Liver (tissue), 9 donors: ENCODE measurements around the gene INSYN1. TPM values are rescaled to one million over a fixed set of nuclear protein-coding genes. Genes with fewer than 3 reads are reported as not detected.

Experiments used
- DNase-seq: peaks from one replicate; pipeline ENCODE4 v3.0.0-alpha.2; 2017; ENCODE audit warnings: low spot score
- H3K27ac ChIP-seq, 2 donors: one replicate each; pipeline ENCODE4 v1.7.0; 2013; ENCODE audit warnings: inconsistent platforms in 2 of 2, low read length in 2 of 2, control low read depth in 1 of 2, low read depth in 1 of 2, mild to moderate bottlenecking in 1 of 2
- H3K27me3 ChIP-seq, 4 donors: one replicate each; pipeline versions ENCODE4 v1.6.1 to v1.7.0; 2013; ENCODE audit warnings: low read length in 3 of 4, inconsistent platforms in 1 of 4, mild to moderate bottlenecking in 1 of 4, moderate library complexity in 1 of 4; ENCODE audit not compliant: control insufficient read depth in 4 of 4, insufficient read depth in 4 of 4
- H3K36me3 ChIP-seq, 4 donors: one replicate each; pipeline versions ENCODE4 v1.6.1 to v1.7.0; 2013; ENCODE audit warnings: low read length in 3 of 4, mild to moderate bottlenecking in 3 of 4, low read depth in 1 of 4, moderate library complexity in 1 of 4; ENCODE audit not compliant: control insufficient read depth in 4 of 4, insufficient read depth in 3 of 4
- H3K4me1 ChIP-seq, 4 donors: one replicate each; pipeline versions ENCODE4 v1.6.1 to v1.7.0; 2013; ENCODE audit warnings: low read length in 3 of 4, mild to moderate bottlenecking in 3 of 4, moderate library complexity in 1 of 4; ENCODE audit not compliant: control insufficient read depth in 4 of 4, insufficient read depth in 4 of 4
- H3K4me3 ChIP-seq, 3 donors: one replicate each; pipeline versions ENCODE4 v1.6.1 to v1.7.0; 2013; ENCODE audit warnings: low read length in 3 of 3, control low read depth in 1 of 3, low read depth in 1 of 3, mild to moderate bottlenecking in 1 of 3
- H3K9ac ChIP-seq, 2 donors: one replicate each; pipeline ENCODE4 v1.7.0; 2013; ENCODE audit warnings: low read length in 2 of 2, mild to moderate bottlenecking in 2 of 2, moderate library complexity in 2 of 2, control low read depth in 1 of 2, low read depth in 1 of 2
- H3K9me3 ChIP-seq, 4 donors: one replicate each; pipeline versions ENCODE4 v1.6.1 to v1.7.0; 2013; ENCODE audit warnings: low read length in 3 of 4; ENCODE audit not compliant: control insufficient read depth in 4 of 4
- EGR1 ChIP-seq, 2 donors: IDR thresholded peaks; 2 replicates each; pipeline ENCODE4 v1.6.1; 2016 to 2018; ENCODE audit warnings: antibody characterized with exemption in 2 of 2, low read depth in 2 of 2
- FOXA1 ChIP-seq: IDR thresholded peaks from 2 replicates; pipeline ENCODE4 v1.6.1; 2016; ENCODE audit warnings: antibody characterized with exemption
- FOXA2 ChIP-seq: IDR thresholded peaks from 2 replicates; pipeline ENCODE4 v1.6.1; 2016; ENCODE audit warnings: antibody characterized with exemption
- GABPA ChIP-seq, 2 donors: IDR thresholded peaks in 1 of 2; conservative IDR thresholded peaks in 1 of 2; 2 replicates each; pipeline ENCODE4 v1.6.1; 2016; ENCODE audit warnings: antibody characterized with exemption in 2 of 2, mild to moderate bottlenecking in 1 of 2, moderate library complexity in 1 of 2
- HNF4A ChIP-seq, 2 donors: conservative IDR thresholded peaks; 2 replicates each; pipeline ENCODE4 v1.6.1; 2016; ENCODE audit warnings: antibody characterized with exemption in 2 of 2, mild to moderate bottlenecking in 2 of 2
- HNF4G ChIP-seq: IDR thresholded peaks from 2 replicates; pipeline ENCODE4 v1.6.1; 2016; ENCODE audit warnings: antibody characterized with exemption
- JUND ChIP-seq, 2 donors: IDR thresholded peaks; 2 replicates each; pipeline ENCODE4 v1.6.1; 2016; ENCODE audit warnings: antibody characterized with exemption in 2 of 2
- MAX ChIP-seq: IDR thresholded peaks from 2 replicates; pipeline ENCODE4 v1.6.1; 2016; ENCODE audit warnings: antibody characterized with exemption
- NR2F2 ChIP-seq: IDR thresholded peaks from 2 replicates; pipeline ENCODE4 v1.6.1; 2016; ENCODE audit warnings: antibody characterized with exemption
- RAD21 ChIP-seq, 2 donors: IDR thresholded peaks; 2 replicates each; pipeline ENCODE4 v1.6.1; 2016; ENCODE audit warnings: antibody characterized with exemption in 2 of 2, mild to moderate bottlenecking in 2 of 2
- REST ChIP-seq: IDR thresholded peaks from 2 replicates; pipeline ENCODE4 v1.6.1; 2016; ENCODE audit warnings: antibody characterized with exemption, mild to moderate bottlenecking
- RXRA ChIP-seq, 2 donors: IDR thresholded peaks; 2 replicates each; pipeline ENCODE4 v1.6.1; 2017 to 2018; ENCODE audit warnings: antibody characterized with exemption in 2 of 2, mild to moderate bottlenecking in 1 of 2
- TAF1 ChIP-seq: conservative IDR thresholded peaks from 2 replicates; pipeline ENCODE4 v1.6.1; 2016; ENCODE audit warnings: antibody characterized with exemption, mild to moderate bottlenecking
- YY1 ChIP-seq: IDR thresholded peaks from 2 replicates; pipeline ENCODE4 v1.6.1; 2016; ENCODE audit warnings: antibody characterized with exemption, mild to moderate bottlenecking
- WGBS: extraction: QIAGEN DNeasy Blood & Tissue Kit; methylation state at CpG from one replicate; pipeline ENCODE4 v1.1.7; 2013; 5-methylcytosine and 5-hydroxymethylcytosine counted together
- polyA plus RNA-seq, 2 donors: library from polyadenylated mRNA; stranded (reverse) in 1 of 2; unstranded in 1 of 2; fragments of 200-250 nt in 1 of 2; fragments of >200 nt in 1 of 2; fragmentation: Nextera tagmentation in 1 of 2; extraction: Ambion mirVana in 1 of 2; gene quantifications; one replicate each; pipeline versions ENCODE4 v1.2.1 to v1.2.3, GENCODE V29; 2013 to 2015
- total RNA-seq, 2 donors: library from RNA; depleted of rRNA; stranded (reverse); fragments of >200 nt; gene quantifications; one replicate each; pipeline ENCODE4 v1.2.3, GENCODE V29; 2014
- TF ChIP-seq, protein P1 (sequence below): IDR thresholded peaks from 2 replicates; pipeline ENCODE4 v1.6.1; 2016; ENCODE audit warnings: antibody characterized with exemption
- donor health status: healthy.
- donor health status: healthy.
- donor health status: healthy.
- donor health status: healthy.
- donor health status: healthy.

The INSYN1 gene
- total and polyA plus RNA-seq, 4 donors: 0.16 to 0.37 (median 0.25) TPM; not detected in 1

DNA sequence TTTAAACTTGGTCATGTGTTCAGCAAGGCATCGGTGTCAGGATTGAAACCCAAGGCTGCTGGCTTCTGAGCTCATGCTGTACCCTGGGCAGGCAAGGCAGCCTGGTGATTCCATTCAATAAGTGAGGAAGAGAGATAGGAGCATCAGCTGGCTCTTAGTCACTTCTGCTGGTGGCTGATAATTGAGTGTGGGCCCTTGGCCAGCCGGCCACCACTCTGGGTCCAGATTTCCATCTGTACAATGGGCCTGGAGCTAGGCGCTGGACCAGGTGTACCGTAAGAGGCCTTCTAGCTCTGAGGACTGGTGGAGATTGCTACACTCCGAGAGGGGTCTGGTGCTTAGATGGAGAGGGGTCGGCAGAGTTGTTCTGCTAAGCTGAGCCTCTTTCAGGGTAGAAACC, 64.7 kb downstream of the INSYN1 start:
- 94% methylated on average over 6 of the region's 6 CpGs for WGBS

DNA sequence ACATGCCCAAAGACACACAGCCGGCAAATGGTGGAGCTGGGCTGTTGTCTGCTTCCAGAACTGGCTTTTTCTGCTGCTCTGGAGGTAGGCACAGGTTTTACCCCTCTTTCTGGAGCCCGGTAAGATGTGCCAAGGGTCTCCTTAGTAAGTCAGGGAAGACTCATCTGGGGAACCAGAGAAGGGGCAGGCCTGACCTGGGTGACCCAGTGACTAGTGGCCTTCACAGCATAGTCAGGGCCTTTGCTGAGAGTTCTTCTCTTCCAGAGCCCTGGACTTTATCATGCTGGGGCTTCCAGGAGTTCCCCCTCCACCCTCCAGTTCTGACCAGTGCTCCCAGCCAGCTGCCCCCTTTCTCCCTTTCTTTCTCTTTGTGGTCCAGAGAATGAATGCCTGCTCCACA, 65.8 kb downstream of the INSYN1 start:
- no peak overlapping the region for H3K9ac ChIP-seq
- DNase-seq: no peak
- no peaks in the 10 kb centered on the region for H3K9me3 ChIP-seq
- peaks cover 0 to 3% (median 0%) of the 10 kb centered on the region in 4 donors for H3K36me3 ChIP-seq
- WGBS: over 99% methylated on average over 2 of the region's 2 CpGs
- no peaks in the 10 kb centered on the region for H3K27me3 ChIP-seq
- H3K4me3 ChIP-seq: no peak overlapping the region
- H3K27ac ChIP-seq: no peak overlapping the region
- H3K4me1 ChIP-seq: peaks cover 8 to 27% (median 21%) of the 10 kb centered on the region in 4 donors
- TF ChIP-seq TAF1 (no peak), JUND (IDR thresholded peaks at IDR 0.05) (no peak), YY1 (no peak), REST (no peak), HNF4A (conservative IDR thresholded peaks at IDR 0.05) (no peak), FOXA2 (no peak), GABPA (IDR thresholded peaks at IDR 0.05 in 1 of 2, conservative IDR thresholded peaks at IDR 0.05 in 1 of 2) (no peak), FOXA1 (no peak), NR2F2 (no peak)
- TF ChIP-seq, protein P1, sequence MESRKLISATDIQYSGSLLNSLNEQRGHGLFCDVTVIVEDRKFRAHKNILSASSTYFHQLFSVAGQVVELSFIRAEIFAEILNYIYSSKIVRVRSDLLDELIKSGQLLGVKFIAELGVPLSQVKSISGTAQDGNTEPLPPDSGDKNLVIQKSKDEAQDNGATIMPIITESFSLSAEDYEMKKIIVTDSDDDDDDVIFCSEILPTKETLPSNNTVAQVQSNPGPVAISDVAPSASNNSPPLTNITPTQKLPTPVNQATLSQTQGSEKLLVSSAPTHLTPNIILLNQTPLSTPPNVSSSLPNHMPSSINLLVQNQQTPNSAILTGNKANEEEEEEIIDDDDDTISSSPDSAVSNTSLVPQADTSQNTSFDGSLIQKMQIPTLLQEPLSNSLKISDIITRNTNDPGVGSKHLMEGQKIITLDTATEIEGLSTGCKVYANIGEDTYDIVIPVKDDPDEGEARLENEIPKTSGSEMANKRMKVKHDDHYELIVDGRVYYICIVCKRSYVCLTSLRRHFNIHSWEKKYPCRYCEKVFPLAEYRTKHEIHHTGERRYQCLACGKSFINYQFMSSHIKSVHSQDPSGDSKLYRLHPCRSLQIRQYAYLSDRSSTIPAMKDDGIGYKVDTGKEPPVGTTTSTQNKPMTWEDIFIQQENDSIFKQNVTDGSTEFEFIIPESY: no peak

More for the DNA sequence above, 64.7 kb downstream of the INSYN1 start:
- Histone ChIP-seq H3K36me3 (peaks cover 0 to 3% (median 0%) of the 10 kb centered on the region in 4 donors), H3K9ac (no peak overlapping the region), H3K27me3 (no peaks in the 10 kb centered on the region), H3K9me3 (no peaks in the 10 kb centered on the region), H3K4me3 (no peak overlapping the region), H3K4me1 (peaks cover 8 to 25% (median 19%) of the 10 kb centered on the region in 4 donors), H3K27ac (no peak overlapping the region)
- no peak for DNase-seq
- TF ChIP-seq, protein P1: no peak
- no peak for TF ChIP-seq FOXA2
- TF ChIP-seq RXRA (IDR thresholded peaks at IDR 0.05): no peak
- no peak for TF ChIP-seq RAD21 (IDR thresholded peaks at IDR 0.05)
- no peak for TF ChIP-seq MAX
- no peak for TF ChIP-seq TAF1
- TF ChIP-seq EGR1 (IDR thresholded peaks at IDR 0.05; ENCODE audit: low read depth in 2 of 2): no peak
- no peak for TF ChIP-seq HNF4G
- TF ChIP-seq REST: no peak
